ENCODE measurements around the gene OSBPL10.

OSBPL10 gene

DNA sequence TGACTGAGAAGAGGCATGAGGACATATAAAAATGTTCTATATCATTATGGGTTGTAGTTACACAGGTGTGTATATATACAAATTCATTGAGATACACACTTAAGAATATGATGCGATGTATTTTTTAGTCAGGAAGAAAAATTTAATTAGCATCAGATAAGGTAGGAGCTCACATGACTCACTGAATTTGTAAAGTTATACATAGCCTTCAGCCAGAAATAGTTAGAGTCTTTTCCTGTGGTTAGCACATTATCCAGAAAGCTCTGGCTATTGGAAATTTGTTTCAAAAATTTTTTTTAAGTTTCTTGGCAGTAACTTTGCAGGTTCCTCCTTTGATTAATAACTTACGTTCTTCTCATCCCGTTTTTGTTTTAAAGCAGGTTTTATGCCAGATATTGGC is 359.7 kb downstream of the OSBPL10 start:
- Histone ChIP-seq H3K27me3 (no peaks in the 10 kb centered on the region), H3K9me3 (no peaks in the 10 kb centered on the region), H3K4me1 (no peaks in the 10 kb centered on the region), H3K4me3 (no peak overlapping the region), H3K27ac (no peak overlapping the region), H3K36me3 (peaks cover 25 to 37% (median 32%) of the 10 kb centered on the region in 3 donors)
- TF ChIP-seq, protein P1, sequence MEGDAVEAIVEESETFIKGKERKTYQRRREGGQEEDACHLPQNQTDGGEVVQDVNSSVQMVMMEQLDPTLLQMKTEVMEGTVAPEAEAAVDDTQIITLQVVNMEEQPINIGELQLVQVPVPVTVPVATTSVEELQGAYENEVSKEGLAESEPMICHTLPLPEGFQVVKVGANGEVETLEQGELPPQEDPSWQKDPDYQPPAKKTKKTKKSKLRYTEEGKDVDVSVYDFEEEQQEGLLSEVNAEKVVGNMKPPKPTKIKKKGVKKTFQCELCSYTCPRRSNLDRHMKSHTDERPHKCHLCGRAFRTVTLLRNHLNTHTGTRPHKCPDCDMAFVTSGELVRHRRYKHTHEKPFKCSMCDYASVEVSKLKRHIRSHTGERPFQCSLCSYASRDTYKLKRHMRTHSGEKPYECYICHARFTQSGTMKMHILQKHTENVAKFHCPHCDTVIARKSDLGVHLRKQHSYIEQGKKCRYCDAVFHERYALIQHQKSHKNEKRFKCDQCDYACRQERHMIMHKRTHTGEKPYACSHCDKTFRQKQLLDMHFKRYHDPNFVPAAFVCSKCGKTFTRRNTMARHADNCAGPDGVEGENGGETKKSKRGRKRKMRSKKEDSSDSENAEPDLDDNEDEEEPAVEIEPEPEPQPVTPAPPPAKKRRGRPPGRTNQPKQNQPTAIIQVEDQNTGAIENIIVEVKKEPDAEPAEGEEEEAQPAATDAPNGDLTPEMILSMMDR (IDR thresholded peaks at IDR 0.05), result no peak
- intact Hi-C loops (cut with DNase I; ENCODE audit: low total_unique reads), result no loop called here
- DNase-seq, result no peak

DNA sequence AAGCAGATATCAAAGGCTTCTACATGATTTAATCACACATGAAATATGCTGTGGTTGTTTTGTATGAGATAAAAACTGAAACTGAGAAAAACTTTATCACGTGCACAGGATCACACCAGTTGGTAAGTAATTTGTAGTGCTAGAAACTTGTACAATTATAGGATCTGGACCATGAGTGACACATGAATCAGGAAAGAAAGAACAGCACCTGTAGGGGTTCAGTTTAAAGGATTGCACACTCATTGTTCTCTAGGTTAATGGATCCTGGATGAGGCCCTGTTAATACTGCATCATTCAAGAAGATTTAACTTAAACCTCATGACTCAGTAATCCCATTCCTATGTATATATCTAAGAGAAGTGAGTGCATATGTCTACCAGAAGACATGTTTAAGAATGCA is 360.4 kb downstream of the OSBPL10 start:
- intact Hi-C loops (cut with DNase I; ENCODE audit: low total_unique reads), result no loop called here
- no peak for DNase-seq
- no peak overlapping the region for H3K27ac ChIP-seq
- peaks cover 18 to 34% (median 27%) of the 10 kb centered on the region in 3 donors for H3K36me3 ChIP-seq
- no peaks in the 10 kb centered on the region for H3K27me3 ChIP-seq
- no peaks in the 10 kb centered on the region for H3K9me3 ChIP-seq
- no peaks in the 10 kb centered on the region for H3K4me1 ChIP-seq
- TF ChIP-seq, protein P1 (IDR thresholded peaks at IDR 0.05), result no peak
- no peak overlapping the region for H3K4me3 ChIP-seq

DNA sequence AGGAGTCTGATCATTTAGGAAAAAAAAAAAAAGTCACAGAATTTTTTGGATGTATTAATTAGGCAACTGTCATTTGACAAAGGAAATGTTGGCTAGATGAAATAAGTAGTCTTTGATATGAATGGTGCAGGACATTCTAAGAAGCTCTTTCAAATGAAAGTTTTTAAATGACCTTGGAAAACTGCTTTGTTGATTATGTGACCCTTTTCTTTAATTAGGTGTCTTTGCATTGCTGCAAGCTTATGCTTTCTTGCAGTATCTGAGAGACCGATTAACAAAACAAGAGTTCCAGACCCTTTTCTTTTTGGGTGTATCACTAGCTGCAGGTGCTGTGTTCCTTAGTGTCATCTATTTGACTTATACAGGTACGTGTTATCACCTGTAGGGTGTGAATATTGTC is 364.4 kb downstream of the OSBPL10 start:
- intact Hi-C loops (cut with DNase I; ENCODE audit: low total_unique reads), result no loop called here
- Histone ChIP-seq H3K9me3 (no peaks in the 10 kb centered on the region), H3K4me3 (no peak overlapping the region), H3K36me3 (peaks cover 4 to 27% (median 11%) of the 10 kb centered on the region in 3 donors), H3K27ac (no peak overlapping the region), H3K4me1 (peaks cover 0 to 13% (median 2%) of the 10 kb centered on the region in 4 donors), H3K27me3 (no peaks in the 10 kb centered on the region)
- TF ChIP-seq, protein P1 (IDR thresholded peaks at IDR 0.05), result no peak
- no peak for DNase-seq

GRCh38 chr3:31615071-31615875 is 365.8 kb downstream of the OSBPL10 start:
- Histone ChIP-seq H3K4me3 (no peak overlapping the region), H3K27me3 (no peaks in the 10 kb centered on the region), H3K4me1 (peaks cover 0 to 13% (median 2%) of the 10 kb centered on the region in 4 donors), H3K36me3 (peaks cover 0 to 20% (median 11%) of the 10 kb centered on the region in 3 donors), H3K27ac (no peak overlapping the region), H3K9me3 (no peaks in the 10 kb centered on the region)
- TF ChIP-seq, protein P1 (IDR thresholded peaks at IDR 0.05), result no peak
- intact Hi-C loops (cut with DNase I; ENCODE audit: low total_unique reads), result no loop called here
- DNase-seq, result no peak

- no peaks in the 10 kb centered on the region for H3K27me3 ChIP-seq
- intact Hi-C loops (cut with DNase I; ENCODE audit: low total_unique reads), result no loop called here
- peaks cover 0 to 11% (median 5%) of the 10 kb centered on the region in 3 donors for H3K36me3 ChIP-seq
- no peak overlapping the region for H3K27ac ChIP-seq
- no peak for DNase-seq
- TF ChIP-seq, protein P1 (IDR thresholded peaks at IDR 0.05), result no peak
- no peak overlapping the region for H3K4me3 ChIP-seq
- no peaks in the 10 kb centered on the region for H3K9me3 ChIP-seq
- H3K4me1 ChIP-seq, result peaks cover 0 to 13% (median 2%) of the 10 kb centered on the region in 4 donors
These were observed 366.7 kb downstream of the OSBPL10 start for GRCh38 chr3:31614162-31614921.

Measured in tibial artery (tissue), 4 donors.